Lower leg skin (tissue), 3 donors: ENCODE results near the gene CACNA1I.

Experiments
- CTCF ChIP-seq, 3 donors: fragments of 450-650 bp; IDR thresholded peaks; one replicate each; pipeline ENCODE4 v1.5.1; 2016; ENCODE audit warnings: antibody characterized with exemption in 3 of 3, mild to moderate bottlenecking in 3 of 3, moderate library complexity in 2 of 3
- POLR2A ChIP-seq, 2 donors: fragments of 450-650 bp; IDR thresholded peaks; one replicate each; pipeline ENCODE4 v1.6.1; 2016 to 2017; ENCODE audit warnings: antibody characterized with exemption in 2 of 2, mild to moderate bottlenecking in 1 of 2, moderate library complexity in 1 of 2

- TF ChIP-seq CTCF (IDR thresholded peaks at IDR 0.05): no peak
- TF ChIP-seq POLR2A (IDR thresholded peaks at IDR 0.05): no peak
Observed at GRCh38 chr22:39536711-39537110, 33.8 kb upstream of the CACNA1I start.
